DOHH2 (cell line): ENCODE results near the gene GDF2.
A peak's percentile ranks its signal among the peaks of the same experiment; 100 is the strongest.

Source experiments
- H3F3A ChIP-seq: fragments of 200-600 bp; sonication (generic), shearing (Covaris generic); 2 replicates; pipeline ENCODE4 v1.6.0; 2016; ENCODE audit warnings: antibody characterized with exemption, mild to moderate bottlenecking; ENCODE audit not compliant: control insufficient read depth, insufficient read depth
- H3K27ac ChIP-seq: fragments of 200-600 bp; sonication (generic); 2 replicates; pipeline ENCODE4 v1.5.1; 2014; ENCODE audit warnings: low read depth, mild to moderate bottlenecking, low read length, moderate library complexity
- H3K27me3 ChIP-seq: fragments of 200-600 bp; sonication (generic); 2 replicates; pipeline ENCODE4 v1.6.1; 2014; ENCODE audit warnings: mild to moderate bottlenecking, low read length, mixed read lengths; ENCODE audit not compliant: control insufficient read depth
- H3K36me3 ChIP-seq: fragments of 200-600 bp; sonication (generic); 2 replicates; pipeline ENCODE4 v1.6.1; 2014; ENCODE audit warnings: mild to moderate bottlenecking, low read length, moderate library complexity, mixed read lengths; ENCODE audit not compliant: control insufficient read depth
- H3K4me1 ChIP-seq: fragments of 200-600 bp; sonication (generic); 2 replicates; pipeline ENCODE4 v1.6.1; 2014; ENCODE audit warnings: mild to moderate bottlenecking, low read length, mixed read lengths; ENCODE audit not compliant: control insufficient read depth
- H3K4me2 ChIP-seq: fragments of 200-600 bp; sonication (generic); 2 replicates; pipeline ENCODE4 v1.6.0; 2014; ENCODE audit warnings: mild to moderate bottlenecking, low read length, moderate library complexity
- H3K4me3 ChIP-seq: fragments of 200-600 bp; sonication (generic); 2 replicates; pipeline ENCODE4 v1.5.1; 2014; ENCODE audit warnings: mild to moderate bottlenecking, low read length, mixed read lengths
- H3K79me2 ChIP-seq: fragments of 200-600 bp; sonication (generic); 2 replicates; pipeline ENCODE4 v1.6.1; 2014; ENCODE audit warnings: mild to moderate bottlenecking, low read length, mixed read lengths; ENCODE audit not compliant: control insufficient read depth
- H3K9me2 ChIP-seq: fragments of 200-600 bp; sonication (generic); replicated peaks from 2 replicates; pipeline ENCODE4 v1.6.1; 2014; ENCODE audit warnings: mild to moderate bottlenecking, low read length, mixed read lengths; ENCODE audit not compliant: control insufficient read depth
- H3K9me3 ChIP-seq: fragments of 200-600 bp; sonication (generic); 2 replicates; pipeline ENCODE4 v1.6.1; 2014; ENCODE audit warnings: antibody characterized with exemption, low read length, mixed read lengths; ENCODE audit not compliant: control insufficient read depth, insufficient read depth
- H4K20me1 ChIP-seq: fragments of 200-600 bp; sonication (generic); 2 replicates; pipeline ENCODE4 v1.6.0; 2014; ENCODE audit warnings: low read depth, mild to moderate bottlenecking, antibody characterized with exemption, low read length, moderate library complexity; ENCODE audit not compliant: control insufficient read depth, insufficient read depth
- CTCF ChIP-seq: fragments of 200-600 bp; sonication (generic); IDR thresholded peaks from one replicate; pipeline ENCODE4 v1.5.1; 2014; ENCODE audit warnings: antibody characterized with exemption, mild to moderate bottlenecking, low read depth, low read length; ENCODE audit not compliant: poor library complexity, severe bottlenecking
- EZH2phosphoT487 ChIP-seq: fragments of 200-600 bp; sonication (generic); IDR thresholded peaks from 2 replicates; pipeline ENCODE4 v1.6.1; 2017; ENCODE audit warnings: borderline replicate concordance, mild to moderate bottlenecking, antibody characterized with exemption, low read length, moderate library complexity, mixed read lengths

Gene GDF2

GRCh38 chr10:47340608-47341170, 18.4 kb downstream of the GDF2 start:
- Histone ChIP-seq H3K9me3 (no peaks in the 10 kb centered on the region), H3K36me3 (no peaks in the 10 kb centered on the region), H3K27ac (no peak overlapping the region), H4K20me1 (no peaks in the 10 kb centered on the region), H3K9me2 (no peaks in the 10 kb centered on the region), H3K4me2 (no peak overlapping the region), H3K79me2 (no peaks in the 10 kb centered on the region), H3F3A (no peaks in the 10 kb centered on the region), H3K4me1 (no peaks in the 10 kb centered on the region), H3K27me3 (no peaks in the 10 kb centered on the region), H3K4me3 (no peak overlapping the region)
- peak; percentile 99 for TF ChIP-seq CTCF
- no peak for TF ChIP-seq EZH2phosphoT487

GRCh38 chr10:47344996-47345870, 23.0 kb downstream of the GDF2 start:
- TF ChIP-seq EZH2phosphoT487 = no peak
- no peaks in the 10 kb centered on the region for H3K9me2 ChIP-seq

GRCh38 chr10:47346581-47347302, 24.5 kb downstream of the GDF2 start:
- Histone ChIP-seq H3K4me3 (no peak overlapping the region), H3K27ac (no peak overlapping the region), H3K4me1 (no peaks in the 10 kb centered on the region), H3K79me2 (no peaks in the 10 kb centered on the region), H3K9me2 (no peaks in the 10 kb centered on the region), H3K9me3 (no peaks in the 10 kb centered on the region), H3F3A (no peaks in the 10 kb centered on the region), H3K36me3 (no peaks in the 10 kb centered on the region), H3K4me2 (no peak overlapping the region), H4K20me1 (no peaks in the 10 kb centered on the region), H3K27me3 (no peaks in the 10 kb centered on the region)
- TF ChIP-seq CTCF = no peak
- no peak for TF ChIP-seq EZH2phosphoT487

More at GRCh38 chr10:47344996-47345870, 23.0 kb downstream of the GDF2 start:
- H3K36me3 ChIP-seq = no peaks in the 10 kb centered on the region
- no peaks in the 10 kb centered on the region for H3K9me3 ChIP-seq
- no peaks in the 10 kb centered on the region for H4K20me1 ChIP-seq
- H3F3A ChIP-seq = no peaks in the 10 kb centered on the region
- no peak overlapping the region for H3K4me3 ChIP-seq
- no peaks in the 10 kb centered on the region for H3K4me1 ChIP-seq
- no peak overlapping the region for H3K4me2 ChIP-seq
- H3K27ac ChIP-seq = no peak overlapping the region
- no peaks in the 10 kb centered on the region for H3K79me2 ChIP-seq
- no peaks in the 10 kb centered on the region for H3K27me3 ChIP-seq
